RWPE1 (cell line): ENCODE measurements around the gene VSX2.

ENCODE experiments used
- CTCF ChIA-PET: fragments of 350-600 bp; sonication (Branson Sonifier 250); formaldehyde crosslinking; extraction: SDS; loops from one replicate; lab custom pipeline; 2021; lab: Yijun Ruan, JAX
- POLR2A ChIA-PET: fragments of 400-600 bp; formaldehyde crosslinking; extraction: SDS; loops from one replicate; lab custom pipeline; 2020; ENCODE audit warnings: antibody characterized with exemption; ENCODE audit not compliant: low non-redundant PET; lab: Yijun Ruan, JAX
- DNase-seq: peaks from one replicate; pipeline ENCODE4 v3.0.0; 2012; ENCODE audit warnings: low spot score
- H3K27ac ChIP-seq: fragments of 450-650 bp; 2 replicates; pipeline ENCODE4 v1.5.1; 2017
- CTCF ChIP-seq: fragments of 450-650 bp; conservative IDR thresholded peaks from 2 replicates; pipeline ENCODE4 v1.5.1; 2017; ENCODE audit warnings: low read depth, mild to moderate bottlenecking

The VSX2 gene

GRCh38 chr14:74237441-74237840 is 1.8 kb upstream of the VSX2 start:
- TF ChIP-seq CTCF = no peak
- CTCF ChIA-PET = no interaction called here
- H3K27ac ChIP-seq = no peak overlapping the region
- POLR2A ChIA-PET = no interaction called here
- no peak for DNase-seq

- ChIA-PET POLR2A (no interaction called here), CTCF (interaction anchor here (0.6 to 1.1 kb wide), 2 partner anchors 17 to 166 kb away, joined by 3 to 5 read pairs; no protein-coding TSS in a partner anchor)
- H3K27ac ChIP-seq = no peak overlapping the region
- TF ChIP-seq CTCF = no peak
- no peak for DNase-seq
These were observed 872 bp downstream of the VSX2 start for GRCh38 chr14:74239848-74240793.

GRCh38 chr14:74240794-74241651 is 1.8 kb downstream of the VSX2 start:
- DNase-seq = no peak
- ChIA-PET CTCF (interaction anchor here (0.6 to 1.1 kb wide), 2 partner anchors 16 to 167 kb away, joined by 3 to 5 read pairs; no protein-coding TSS in a partner anchor), POLR2A (no interaction called here)
- no peak overlapping the region for H3K27ac ChIP-seq
- TF ChIP-seq CTCF = no peak

- no peak overlapping the region for H3K27ac ChIP-seq
- TF ChIP-seq CTCF = no peak
- CTCF ChIA-PET = no interaction called here
- no peak for DNase-seq
- POLR2A ChIA-PET = no interaction called here
These were observed 2.4 kb downstream of the VSX2 start for GRCh38 chr14:74241652-74242017.

GRCh38 chr14:74242021-74242779 is 3.0 kb downstream of the VSX2 start:
- ChIA-PET POLR2A (interaction anchor here (0.7 kb wide), 1 partner anchor 11 kb away, joined by 3 read pairs; no protein-coding TSS in a partner anchor), CTCF (interaction anchor here (0.7 to 1.0 kb wide), 2 partner anchors 15 to 74 kb away, joined by 3 to 6 read pairs; no protein-coding TSS in a partner anchor)
- DNase-seq = no peak
- no peak for TF ChIP-seq CTCF
- no peak overlapping the region for H3K27ac ChIP-seq

GRCh38 chr14:74242780-74243042 is 3.5 kb downstream of the VSX2 start:
- DNase-seq = no peak
- no peak for TF ChIP-seq CTCF
- ChIA-PET POLR2A (no interaction called here), CTCF (interaction anchor here (1.0 kb wide), 2 partner anchors 9 to 14 kb away, joined by 3 to 7 read pairs; no protein-coding TSS in a partner anchor)
- no peak overlapping the region for H3K27ac ChIP-seq
